T-helper 9 cell (primary cell): ENCODE results near the gene PARD6G.

Experiments
- DNase-seq: peaks from one replicate; pipeline ENCODE4 v3.0.0-alpha.2; 2020

The PARD6G gene

DNA sequence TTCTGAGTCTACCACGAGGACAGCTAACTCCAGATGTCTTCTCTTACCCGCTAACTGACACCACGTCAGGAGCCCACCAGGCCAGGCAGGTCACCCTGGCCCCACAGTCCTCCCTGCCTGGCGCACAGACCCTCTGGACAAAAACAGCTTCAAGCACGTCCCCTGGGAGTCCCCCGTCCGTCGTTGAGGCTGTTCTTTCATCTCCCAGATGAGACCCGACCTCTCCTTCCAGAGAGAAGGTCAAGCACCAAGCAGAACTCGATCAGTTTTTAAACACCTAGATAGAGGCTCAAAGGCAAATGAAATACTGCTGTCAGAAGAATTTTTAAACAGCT, 57.8 kb downstream of the PARD6G start:
- DNase-seq = no peak

DNA sequence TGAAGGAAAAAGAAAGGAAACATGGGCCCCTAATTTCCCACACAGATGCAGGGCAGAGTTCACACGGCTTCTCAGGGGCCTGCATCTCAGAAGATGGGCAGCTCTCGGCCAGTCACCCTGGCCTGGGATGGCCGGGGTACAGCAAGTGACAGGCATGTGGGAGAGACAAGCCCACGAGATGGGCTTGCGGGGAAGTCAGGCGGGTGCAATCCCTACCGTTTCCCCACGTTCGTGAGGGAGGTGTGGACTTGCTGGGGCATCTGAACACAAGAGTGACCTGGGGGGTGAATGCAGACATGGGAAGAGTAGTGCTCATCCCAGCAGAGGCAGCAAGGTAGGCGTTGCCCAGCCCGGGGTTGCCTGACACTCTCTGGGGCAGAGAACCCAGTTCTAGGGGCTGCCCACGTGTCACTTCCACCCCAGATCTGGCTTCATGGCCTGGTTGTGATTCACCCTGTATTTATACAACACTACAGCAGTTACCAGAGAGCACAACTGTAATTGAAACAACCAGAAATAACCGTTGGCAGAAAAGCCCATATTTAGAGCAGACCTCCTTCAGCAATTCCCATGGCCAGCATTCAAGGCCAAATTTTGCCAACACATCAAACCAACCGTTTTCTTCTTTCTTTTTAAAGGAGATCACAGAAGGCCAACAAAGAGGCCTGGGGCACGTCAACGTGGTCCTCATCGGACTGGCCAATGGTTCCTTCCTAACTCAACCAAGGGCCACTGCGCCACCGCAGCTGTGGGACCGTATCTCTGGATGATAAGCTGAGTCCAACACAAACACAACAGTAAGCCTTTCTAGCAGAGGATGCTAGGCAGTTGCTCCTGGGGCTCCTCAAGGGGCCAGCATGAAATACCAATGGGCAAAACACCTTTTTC, 58.4 kb downstream of the PARD6G start:
- DNase-seq = no peak

DNA sequence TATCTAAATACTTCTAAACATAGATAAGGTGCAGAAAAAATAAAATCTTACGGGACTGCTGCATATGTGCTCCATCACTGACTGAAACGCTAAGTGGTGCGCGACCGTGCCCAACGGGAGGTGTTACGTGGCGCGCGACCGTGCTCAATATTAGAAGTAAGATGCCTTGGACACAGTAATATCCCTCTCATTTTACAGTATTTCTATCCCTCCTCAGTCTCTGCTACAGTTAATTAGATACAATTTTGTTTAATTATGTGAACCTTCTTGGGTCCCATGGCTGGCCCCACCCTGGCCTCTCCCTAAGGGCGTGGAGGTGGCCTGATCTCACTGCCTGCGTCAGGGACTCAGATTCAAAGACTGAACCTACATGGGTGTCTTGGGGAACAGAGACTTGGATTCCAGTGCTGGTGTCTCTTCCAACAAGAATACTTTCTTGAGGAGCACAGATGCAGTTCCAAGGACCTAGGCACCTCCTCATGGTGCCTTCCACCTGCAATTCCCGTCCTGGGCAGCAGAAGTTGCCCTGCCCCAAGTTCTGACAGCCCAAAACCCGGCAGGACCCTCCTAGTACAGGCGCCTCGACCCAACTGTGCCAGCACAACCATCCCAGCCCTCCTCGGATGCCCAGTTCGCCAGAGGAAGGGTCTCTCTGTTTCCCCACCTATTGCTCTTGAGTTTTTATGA, 59.2 kb downstream of the PARD6G start:
- no peak for DNase-seq

DNA sequence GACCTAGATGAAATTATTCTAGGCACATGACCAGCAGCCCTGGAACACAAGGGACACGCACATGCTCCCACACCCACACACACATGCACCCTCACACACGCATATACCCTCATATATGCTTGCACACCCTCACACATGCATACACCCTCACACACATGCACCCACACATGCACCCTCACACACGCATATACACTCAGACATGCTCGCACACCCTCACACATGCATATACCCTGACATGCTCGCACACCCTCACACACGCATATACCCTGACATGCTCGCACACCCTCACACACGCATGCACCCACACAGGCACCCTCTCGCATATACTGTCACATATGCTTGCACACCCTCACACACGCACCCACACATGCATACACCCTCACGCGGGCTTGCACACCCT, 61.8 kb downstream of the PARD6G start:
- no peak for DNase-seq

DNA sequence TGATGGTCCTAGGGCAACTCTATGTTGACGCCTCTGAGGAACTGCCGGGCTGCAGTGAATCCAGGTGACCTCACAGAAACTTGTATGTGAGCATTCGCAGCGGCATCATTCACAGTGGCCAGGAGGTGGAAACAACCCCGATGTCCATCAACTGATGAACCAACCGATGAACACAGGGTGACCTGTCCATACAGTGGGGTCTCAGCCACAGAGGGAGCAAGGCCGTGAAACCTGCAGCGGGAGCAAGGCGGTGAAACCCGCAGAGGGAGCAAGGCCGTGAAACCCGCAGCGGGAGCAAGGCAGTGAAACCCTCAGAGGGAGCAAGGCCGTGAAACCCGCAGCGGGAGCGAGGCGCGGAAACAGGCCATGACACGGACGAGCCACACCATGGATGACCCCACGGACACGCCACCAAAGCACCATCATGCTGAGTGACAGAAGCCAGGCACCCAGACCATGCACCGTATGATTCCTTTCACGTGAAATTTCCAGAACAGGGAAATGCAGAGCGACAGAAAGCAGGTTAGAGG, 63.0 kb downstream of the PARD6G start:
- no peak for DNase-seq

DNA sequence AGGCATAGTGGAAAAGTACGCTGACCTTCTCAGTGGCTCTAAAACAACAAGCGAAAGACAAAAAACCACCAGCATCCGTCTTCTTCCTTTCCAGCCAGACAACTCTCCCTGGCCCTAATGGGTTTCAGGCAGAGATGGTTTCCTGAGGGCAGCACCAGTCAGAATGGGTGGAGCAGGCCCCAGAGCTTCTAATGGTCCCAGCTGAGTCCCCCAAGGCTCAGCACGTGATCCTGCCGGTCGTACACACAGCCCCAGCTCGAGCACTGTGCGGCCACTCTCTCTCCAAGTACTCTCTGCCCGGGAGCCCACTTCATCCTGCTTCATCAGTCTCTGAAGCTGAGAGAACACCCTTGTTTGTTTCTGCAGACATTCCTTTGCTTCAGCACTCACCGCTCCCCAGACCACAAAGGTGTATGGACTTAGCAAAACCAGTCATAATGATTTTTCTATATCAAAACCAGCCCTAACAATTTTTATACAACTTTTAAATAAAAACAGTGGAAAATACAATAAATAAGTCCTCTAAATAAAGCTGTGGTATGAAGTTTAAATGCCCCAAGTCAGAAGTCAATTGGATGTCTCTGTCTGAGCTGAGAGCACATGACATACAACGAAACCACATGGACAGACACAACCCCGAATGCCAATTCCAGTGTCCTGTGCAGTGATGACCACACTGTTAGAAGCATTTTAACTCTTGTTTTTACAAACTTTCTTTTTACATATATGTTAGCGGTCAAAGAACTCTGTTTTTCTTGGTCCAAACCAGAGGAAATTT, 63.9 kb downstream of the PARD6G start:
- DNase-seq = no peak

DNA sequence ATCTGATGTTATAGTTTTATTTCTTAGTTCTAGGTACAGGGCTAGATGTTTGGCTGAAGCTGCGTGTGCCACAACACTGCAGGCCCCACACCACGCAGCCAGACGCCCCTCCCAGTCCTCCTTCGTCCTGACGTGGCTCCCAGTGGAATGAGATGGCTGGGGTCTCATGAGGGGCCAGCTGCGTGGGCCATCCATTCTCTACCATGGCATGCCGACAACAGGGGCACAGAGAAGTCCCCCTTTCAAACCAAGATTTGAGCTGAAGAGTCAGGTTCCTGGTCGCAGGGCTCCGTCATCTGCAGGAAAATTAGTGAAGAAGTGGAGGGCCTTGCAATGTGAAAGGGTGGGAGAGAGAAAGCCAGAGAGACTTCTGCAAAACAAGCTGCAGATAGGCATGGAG, 64.5 kb downstream of the PARD6G start:
- no peak for DNase-seq

DNA sequence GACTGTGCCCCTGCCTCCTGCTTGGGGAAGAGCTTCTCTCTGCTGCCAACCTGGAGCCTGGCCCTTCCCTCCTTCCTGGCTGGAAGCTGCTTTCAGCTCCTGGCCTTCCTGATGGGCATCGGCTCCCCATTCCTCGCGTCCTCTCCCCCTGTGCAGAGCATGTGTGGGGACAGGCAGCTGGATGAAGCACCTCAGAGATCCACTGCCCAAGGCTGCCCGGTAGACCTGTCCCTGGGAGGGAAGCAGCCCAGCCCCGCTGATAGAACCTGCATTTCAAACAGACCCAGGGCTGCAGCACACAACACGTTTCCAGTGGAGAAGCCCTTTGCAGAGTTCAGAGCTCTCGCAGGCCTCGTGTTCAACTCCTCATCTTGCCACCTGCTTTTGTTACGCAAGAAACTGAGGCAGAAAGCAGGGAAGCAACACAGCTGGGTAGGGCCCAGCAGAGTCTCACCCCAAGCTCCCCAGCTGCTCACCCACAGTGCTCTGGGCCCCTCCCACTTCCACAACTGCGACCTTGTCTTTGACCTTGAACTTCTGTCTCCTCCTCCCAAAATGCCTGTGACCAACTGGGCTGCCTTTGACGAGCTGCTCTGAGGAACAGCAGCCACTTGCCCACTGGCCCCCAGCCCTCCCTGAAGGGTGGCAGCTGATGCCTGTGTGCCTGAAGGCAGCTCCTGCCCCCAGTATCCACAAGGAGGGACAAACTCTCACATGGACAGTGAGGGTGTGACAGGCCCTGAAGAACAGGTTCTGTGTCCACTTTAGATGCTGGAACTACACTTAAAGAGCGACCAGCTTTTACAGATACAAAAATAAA, 65.5 kb downstream of the PARD6G start:
- DNase-seq = no peak

DNA sequence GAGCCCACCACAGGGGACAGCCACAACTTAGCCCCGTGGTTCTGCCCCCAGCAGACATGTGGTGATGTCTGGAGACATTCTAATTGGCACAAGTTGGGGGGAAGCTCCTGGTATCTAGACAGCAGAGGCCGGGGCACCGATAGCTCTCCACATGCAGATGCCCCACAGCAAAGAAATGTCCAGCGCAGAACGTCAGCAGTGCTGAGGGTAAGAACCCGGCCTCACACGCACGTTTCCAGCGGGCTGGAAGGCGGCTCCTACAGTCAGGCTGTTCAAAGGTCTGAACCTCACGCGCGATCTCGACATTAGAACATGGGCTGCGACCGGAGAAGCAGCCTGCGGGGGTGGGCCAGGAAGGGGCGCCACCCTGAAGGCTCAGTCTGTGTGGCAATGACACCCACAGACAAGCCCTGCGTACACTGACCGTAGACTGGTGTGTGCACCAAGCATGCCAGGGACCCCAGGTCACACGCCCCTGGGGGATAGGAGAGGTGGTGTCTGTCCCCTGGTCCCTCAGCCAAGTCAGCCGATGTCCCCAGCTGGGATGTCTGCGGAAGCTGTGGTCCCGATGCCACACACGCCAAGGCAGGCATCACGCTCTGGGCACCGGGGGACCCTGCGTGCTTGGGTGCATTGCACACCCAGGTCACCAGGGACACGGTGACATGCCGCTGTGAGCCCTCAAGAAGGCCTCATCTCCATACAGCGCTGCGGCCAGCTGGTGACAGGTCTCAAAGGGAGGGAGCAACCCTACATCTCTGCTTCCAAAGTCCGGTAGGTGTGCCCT, 66.3 kb downstream of the PARD6G start:
- DNase-seq = no peak

DNA sequence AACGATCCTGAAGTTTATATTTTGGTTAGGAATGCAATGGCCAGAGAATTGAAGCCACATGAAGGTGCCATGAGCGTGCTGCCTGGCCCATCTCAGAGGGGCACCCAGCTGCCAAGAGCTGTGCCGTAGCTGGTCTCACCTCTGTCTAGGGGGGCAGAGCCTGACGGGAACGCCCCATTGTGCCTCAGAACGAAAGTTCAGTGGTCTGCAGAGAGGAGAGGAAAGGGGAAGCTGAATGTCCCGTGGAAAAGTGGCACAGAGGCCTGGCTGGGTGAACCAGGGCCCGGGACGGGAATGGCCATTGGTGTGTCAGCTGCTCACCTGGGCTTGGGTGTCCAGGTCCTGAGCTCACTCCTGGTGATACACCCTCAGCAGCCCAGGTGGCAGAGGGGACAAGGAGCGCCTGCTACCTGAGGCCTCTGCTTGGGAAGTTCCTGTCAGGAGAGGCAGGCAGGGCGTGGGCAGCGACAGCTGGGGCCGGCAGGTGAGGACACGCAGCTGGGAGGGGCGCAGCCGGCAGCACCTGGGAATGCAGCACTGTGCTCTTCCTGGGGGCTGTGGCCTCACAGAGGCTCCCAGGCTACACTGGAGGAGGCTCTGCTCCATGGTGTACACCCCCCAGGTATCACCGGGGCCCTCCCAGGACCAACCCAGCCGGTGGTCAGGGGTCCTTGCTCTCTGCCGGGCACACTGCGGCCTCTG, 67.3 kb downstream of the PARD6G start:
- DNase-seq = no peak

DNA sequence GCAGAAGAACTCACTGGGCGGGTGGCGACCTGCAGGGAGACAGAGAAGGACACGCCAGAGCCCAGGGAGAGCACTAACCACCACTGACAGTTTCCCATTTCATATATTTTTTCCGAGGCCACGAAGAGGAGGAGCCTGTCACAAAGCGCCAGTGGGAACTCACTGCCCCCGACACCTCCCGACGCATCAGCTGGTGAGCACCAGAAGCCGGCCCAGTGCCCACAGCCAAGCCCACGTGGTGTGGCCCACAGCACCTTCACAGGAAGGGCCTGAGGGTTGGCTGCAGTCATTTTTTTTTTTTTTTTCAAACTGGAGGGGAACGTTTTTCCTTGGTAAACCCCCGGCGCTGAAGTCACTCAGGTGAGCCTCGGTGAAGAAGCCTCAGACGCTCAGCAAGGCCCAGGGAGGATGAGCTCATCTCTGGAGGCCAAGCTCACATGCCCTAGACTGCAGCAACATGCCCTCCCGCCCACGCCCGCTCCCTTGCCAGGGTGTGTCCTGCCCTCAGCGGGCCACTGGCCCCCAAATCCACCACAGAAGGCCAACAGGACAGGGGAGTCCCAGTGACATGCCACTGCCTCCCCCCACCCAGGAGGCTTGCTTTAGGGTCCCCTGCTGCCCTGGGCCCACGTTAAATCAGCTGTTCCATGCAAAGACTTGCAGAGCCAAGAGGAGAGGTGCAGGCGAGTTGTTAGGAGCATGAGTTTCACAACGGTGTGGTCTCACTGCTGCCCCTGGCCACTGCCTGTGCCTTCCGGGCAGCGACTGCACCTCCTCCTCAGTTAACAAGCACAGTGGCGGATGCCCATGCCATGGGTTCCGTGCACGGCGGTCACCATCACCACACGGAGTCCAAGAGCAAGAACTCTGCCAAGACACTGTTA, 68.1 kb downstream of the PARD6G start:
- no peak for DNase-seq

DNA sequence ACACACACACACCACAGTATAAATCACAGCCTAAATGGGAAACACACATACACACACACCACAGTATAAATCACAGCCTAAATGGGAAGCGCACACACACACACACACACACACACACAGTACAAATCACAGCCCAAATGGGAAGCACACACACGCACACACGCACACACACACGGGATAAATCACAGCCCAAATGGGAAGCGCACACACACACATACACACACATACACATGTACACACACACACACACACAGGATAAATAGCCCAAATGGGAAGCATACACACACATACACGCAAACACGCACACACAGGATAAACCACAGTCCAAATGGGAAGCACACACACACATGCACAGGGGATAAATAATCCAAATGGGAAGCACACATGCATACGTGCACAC, 70.2 kb downstream of the PARD6G start:
- no peak for DNase-seq

DNA sequence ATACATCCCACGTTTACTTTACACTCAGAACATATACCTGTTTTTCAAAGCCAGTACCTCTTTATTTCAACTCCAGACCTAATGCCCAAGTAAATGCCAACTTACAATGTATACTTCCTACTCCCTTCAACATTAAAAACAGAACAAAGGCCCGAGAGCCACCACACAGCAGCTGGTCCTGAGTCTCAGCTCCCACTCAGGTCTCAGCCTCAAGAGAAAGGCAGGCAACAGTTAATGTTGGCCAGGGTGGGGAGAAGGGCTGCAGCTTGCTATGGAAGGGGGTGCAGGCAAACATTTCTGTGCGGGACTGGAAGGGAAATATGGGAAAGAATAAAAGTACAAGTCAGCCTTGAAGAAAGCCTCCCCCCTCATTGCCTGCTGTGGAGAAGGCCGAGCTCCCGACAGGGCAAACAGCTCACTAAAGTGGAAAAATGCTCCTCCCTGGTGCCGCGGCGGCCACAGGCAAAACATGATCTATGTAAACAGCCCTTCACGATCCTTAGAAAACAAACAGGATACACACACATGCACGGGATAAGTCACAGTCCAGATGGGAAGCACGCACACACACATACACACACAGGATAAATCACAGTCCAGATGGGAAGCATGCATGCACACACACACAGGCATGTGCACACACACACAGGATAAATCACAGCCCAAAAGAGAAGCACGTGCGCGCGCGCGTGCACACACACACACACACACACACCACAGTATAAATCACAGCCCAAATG, 70.8 kb downstream of the PARD6G start:
- DNase-seq = no peak

DNA sequence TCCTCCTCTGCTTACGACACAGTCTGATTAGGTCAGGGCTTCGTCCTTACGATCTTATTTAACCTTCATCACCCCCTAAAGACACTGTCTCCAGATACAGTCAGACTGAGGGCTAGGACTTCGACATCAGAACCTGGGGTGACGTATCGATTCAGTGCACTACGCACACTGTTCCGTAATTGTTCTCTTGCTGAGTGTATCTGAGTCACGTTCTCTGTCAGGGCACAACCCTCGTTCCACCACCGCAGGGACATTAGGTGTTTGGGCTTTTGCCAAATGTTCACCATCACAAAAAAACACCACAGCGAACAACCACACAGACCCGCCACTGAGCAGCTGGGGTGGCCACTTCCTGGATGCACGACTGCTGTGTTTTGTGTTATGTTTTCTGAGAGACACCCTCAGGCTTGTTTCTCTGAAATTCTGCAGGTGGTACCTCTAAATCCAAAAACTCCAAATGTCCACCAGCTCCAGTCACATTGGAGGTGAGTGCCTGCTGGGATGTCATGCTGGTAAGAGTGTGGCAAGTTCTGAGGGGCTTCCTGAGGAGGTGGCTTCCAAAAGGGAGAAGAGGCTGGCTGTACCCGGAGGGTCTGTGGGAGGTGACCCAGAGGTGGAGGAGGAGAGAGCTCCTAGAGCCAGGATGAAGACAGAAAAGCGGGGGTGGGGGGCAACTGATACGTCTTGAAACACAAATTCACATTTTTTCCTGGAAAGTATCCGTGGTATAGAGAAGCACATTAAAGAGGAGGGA, 71.7 kb downstream of the PARD6G start:
- DNase-seq = peak; percentile 24

DNA sequence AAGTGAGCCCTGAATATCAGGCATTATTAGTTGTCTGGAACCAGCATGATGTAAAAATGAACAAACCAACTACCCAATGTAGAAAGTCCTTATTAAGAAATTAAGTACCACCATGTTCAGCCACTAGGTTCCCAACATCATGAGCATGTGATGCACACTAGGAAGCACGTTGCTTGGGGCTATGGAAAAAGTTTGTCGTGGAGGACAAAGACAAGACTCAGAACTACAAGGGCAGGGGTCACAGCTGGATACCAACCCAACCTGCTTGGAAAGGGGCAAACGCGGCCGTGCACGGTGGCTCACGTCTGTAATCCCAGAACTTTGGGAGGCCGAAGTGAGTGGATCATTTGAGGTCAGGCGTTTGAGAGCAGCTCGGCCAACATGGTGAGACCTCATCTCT, 74.3 kb downstream of the PARD6G start:
- no peak for DNase-seq

DNA sequence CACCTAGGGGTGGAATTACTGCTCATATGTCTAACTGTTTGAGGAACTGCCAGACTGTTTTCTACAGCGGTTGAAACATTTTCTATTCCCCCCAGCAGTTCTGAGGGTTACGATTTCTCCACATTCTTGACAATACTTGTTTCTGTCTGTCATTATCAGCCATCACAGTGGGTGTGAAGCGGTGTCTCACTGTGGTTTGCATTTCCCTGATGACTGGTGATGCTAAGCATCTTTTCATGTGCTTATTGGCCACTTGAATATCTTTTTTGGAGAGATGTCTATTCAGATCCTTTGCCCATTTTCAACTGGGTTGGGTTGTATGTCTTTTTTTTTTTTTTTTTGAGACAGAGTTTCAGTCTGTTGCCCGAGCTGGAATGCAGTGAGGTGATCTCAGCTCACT, 75.3 kb downstream of the PARD6G start:
- no peak for DNase-seq

DNA sequence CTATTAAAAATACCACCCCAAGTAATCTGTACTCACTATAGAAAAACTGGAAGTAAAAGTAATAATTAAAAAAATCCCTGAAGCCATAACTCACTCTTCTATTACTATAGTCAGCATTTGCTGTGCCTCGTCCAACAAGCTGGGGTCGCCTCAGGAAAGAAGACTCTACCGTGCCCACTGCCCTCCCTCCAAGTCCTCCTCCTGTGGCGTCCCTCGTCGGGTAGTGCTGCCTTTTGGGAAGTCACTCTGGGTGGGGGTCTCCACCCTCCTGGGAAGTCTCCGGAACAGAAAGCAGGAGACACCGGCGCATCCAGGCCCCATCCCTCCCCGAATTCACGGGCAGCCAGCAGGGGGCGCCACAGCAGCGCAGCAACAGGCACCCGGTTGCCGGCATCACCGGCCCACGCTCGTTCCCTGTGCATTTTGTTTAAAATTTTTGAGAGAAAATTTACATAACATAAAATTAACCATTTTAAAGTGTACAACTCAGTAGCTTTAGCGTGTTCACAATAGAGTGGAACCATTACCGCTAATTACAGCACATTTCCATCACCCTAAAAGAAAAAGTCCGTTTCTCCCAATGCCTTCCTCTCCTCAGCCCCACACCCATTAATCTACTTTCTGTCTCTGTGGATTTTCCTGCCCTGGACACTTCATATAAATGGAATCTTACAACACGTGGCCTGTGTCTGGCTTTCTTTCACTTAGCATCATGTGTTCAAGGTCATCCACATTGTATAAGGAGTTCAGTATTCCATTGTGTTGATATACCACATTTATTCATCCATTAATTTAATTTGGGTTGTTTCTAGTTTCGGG, 76.1 kb downstream of the PARD6G start:
- DNase-seq = peak; percentile 35
